Endothelial cell (in vitro differentiated cells): Measurements from ENCODE around the gene TRIOBP. TPM values are rescaled to one million over a fixed set of nuclear protein-coding genes. Genes with fewer than 3 reads are reported as not detected.
A peak's percentile ranks its signal among the peaks of the same experiment; 100 is the strongest.

Experiments used
- DNase-seq: peaks from one replicate; pipeline ENCODE4 v3.0.0; 2021; ENCODE audit warnings: low spot score
- H3K27ac Mint-ChIP-seq: one replicate; pipeline ENCODE4 v1.8.0; 2021; ENCODE audit warnings: mixed read lengths, inconsistent platforms; ENCODE audit not compliant: unreplicated experiment
- H3K27me3 Mint-ChIP-seq: one replicate; pipeline ENCODE4 v1.8.0; 2021; ENCODE audit warnings: mild to moderate bottlenecking, moderate library complexity, mixed read lengths, inconsistent platforms; ENCODE audit not compliant: unreplicated experiment
- H3K36me3 Mint-ChIP-seq: one replicate; pipeline ENCODE4 v1.8.0; 2021; ENCODE audit warnings: mild to moderate bottlenecking, low read depth, mixed read lengths, inconsistent platforms; ENCODE audit not compliant: unreplicated experiment
- H3K4me1 Mint-ChIP-seq: one replicate; pipeline ENCODE4 v1.8.0; 2021; ENCODE audit warnings: mild to moderate bottlenecking, mixed read lengths, inconsistent platforms; ENCODE audit not compliant: unreplicated experiment
- H3K4me3 Mint-ChIP-seq: one replicate; pipeline ENCODE4 v1.8.0; 2021; ENCODE audit warnings: mild to moderate bottlenecking, mixed read lengths, inconsistent platforms; ENCODE audit not compliant: unreplicated experiment
- H3K9me3 Mint-ChIP-seq: one replicate; pipeline ENCODE4 v1.8.0; 2021; ENCODE audit warnings: mixed read lengths, inconsistent platforms; ENCODE audit not compliant: unreplicated experiment
- CTCF ChIP-seq: fragments of 200-600 bp; sonication (generic); IDR thresholded peaks from one replicate; pipeline ENCODE4 v1.5.0; 2021; ENCODE audit warnings: antibody characterized with exemption; ENCODE audit not compliant: unreplicated experiment
- total RNA-seq: library from RNA; stranded (reverse); fragmentation: NEBNext Ultra II Directional; extraction: Animal tissue kit (Norgen Biotek cat#: 25700); gene quantifications from one replicate; pipeline ENCODE4 v1.2.1, GENCODE V29; 2021; ENCODE audit not compliant: unreplicated experiment

TRIOBP gene
- total RNA-seq, 1 donor from 2014 or later: 110 TPM

GRCh38 chr22:37823134-37823985, 126.5 kb downstream of the TRIOBP start, which contains the start of gene GALR3:
Gene GALR3 (plus strand): TSS chr22:37823382. CDS start chr22:37823407, 25 bp downstream.
- H3K27ac Mint-ChIP-seq: peak within 1 kb of the TSS; percentile 31
- no peak for DNase-seq
- peaks cover 14% of the 10 kb centered on the region for H3K27me3 Mint-ChIP-seq
- H3K4me1 Mint-ChIP-seq: peaks cover 7% of the 10 kb centered on the region
- peaks cover 4% of the 10 kb centered on the region for H3K36me3 Mint-ChIP-seq
- peak within 1 kb of the TSS; percentile 65 for H3K4me3 Mint-ChIP-seq
- no peak for TF ChIP-seq CTCF
- H3K9me3 Mint-ChIP-seq: no peaks in the 10 kb centered on the region

- Mint-ChIP-seq H3K4me1 (peaks cover 5% of the 10 kb centered on the region), H3K4me3 (no peak overlapping the region), H3K27me3 (peaks cover 12% of the 10 kb centered on the region), H3K36me3 (peaks cover 4% of the 10 kb centered on the region), H3K27ac (no peak overlapping the region), H3K9me3 (no peaks in the 10 kb centered on the region)
- TF ChIP-seq CTCF: no peak
- no peak for DNase-seq
Observed at GRCh38 chr22:37824674-37825641, 128.1 kb downstream of the TRIOBP start.

Other genes starting within 250 kb of the TRIOBP start
- 75.4 TPM for gene MFNG, start 210.7 kb upstream of the TRIOBP start, total RNA-seq
- 26.0 TPM for gene CARD10, start 177.6 kb upstream of the TRIOBP start, total RNA-seq
- 51.2 TPM for gene CDC42EP1, start 136.6 kb upstream of the TRIOBP start, total RNA-seq
- not detected for gene LGALS2, start 117.0 kb upstream of the TRIOBP start, total RNA-seq
- 63.6 TPM for gene GGA1, start 88.2 kb upstream of the TRIOBP start, total RNA-seq
- gene SH3BP1, start 57.4 kb upstream of the TRIOBP start, total RNA-seq: 11.6 TPM
- gene PDXP, start 38.3 kb upstream of the TRIOBP start, total RNA-seq: 13.4 TPM
- 18.6 TPM for gene LGALS1, start 21.4 kb upstream of the TRIOBP start, total RNA-seq
- gene NOL12, start 10.7 kb upstream of the TRIOBP start, total RNA-seq: 15.7 TPM
- gene GCAT, start 110.9 kb downstream of the TRIOBP start, total RNA-seq: 4.1 TPM
- not detected for gene GALR3, start 126.3 kb downstream of the TRIOBP start, total RNA-seq
- 14.4 TPM for gene ANKRD54, start 147.3 kb downstream of the TRIOBP start, total RNA-seq
- gene EIF3L, start 152.4 kb downstream of the TRIOBP start, total RNA-seq: 732 TPM
- 124 TPM for gene MICALL1, start 209.2 kb downstream of the TRIOBP start, total RNA-seq